NCI-H526 treated with DMSO at 0.1 percent for 48 hours (cell line): Measurements from ENCODE around the gene CKAP2.
A peak's percentile ranks its signal among the peaks of the same experiment; 100 is the strongest.
"Not testable (repeated sequence)": the region's sequence is repeated elsewhere in the genome, so short reads cannot be mapped to it uniquely, and the experiment has no call there.

ENCODE experiments used
- DNase-seq: peaks from one replicate; lab custom pipeline; 2025; lab: John Stamatoyannopoulos, UW

Gene CKAP2

DNA sequence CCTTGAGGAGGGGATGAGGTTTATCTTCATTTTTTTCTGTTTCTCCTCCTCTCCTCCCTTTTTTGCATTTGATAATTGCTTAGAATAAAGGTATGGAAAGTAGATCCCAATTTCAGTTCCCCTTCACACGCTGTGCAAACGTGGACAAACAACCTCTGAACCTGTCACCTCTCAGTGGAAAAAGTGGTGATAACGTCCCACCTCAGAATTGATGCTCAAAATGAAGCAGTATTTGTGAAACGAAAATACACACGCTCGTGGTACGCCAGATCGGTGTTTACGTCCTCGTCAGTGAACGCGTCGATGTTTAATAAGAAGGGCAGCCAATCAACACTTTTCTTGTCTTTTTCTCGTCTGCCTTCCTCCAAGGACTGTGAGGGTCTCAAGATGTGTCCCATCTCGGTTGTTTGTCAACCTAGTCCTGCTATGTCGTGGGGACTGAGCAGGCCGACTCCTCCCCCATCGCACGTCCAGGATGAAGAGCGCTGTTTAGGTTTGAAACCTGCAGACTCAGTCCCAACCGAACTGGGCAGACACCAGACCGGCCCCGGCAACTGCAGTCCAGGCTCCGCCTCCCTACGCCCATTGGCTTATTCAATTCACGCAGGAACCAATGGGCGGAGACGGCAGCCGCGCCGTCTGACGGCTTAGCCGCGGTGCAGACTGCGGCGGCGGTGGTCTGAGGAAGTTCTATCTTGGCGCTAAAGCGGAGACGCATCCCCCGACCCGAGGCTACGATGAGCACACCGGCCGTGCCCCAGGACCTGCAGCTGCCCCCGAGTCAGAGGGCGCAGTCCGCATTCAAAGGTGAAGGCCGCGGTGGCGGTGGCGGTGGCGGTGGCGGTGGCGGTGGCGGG is at the start of gene CKAP2:
CKAP2 (plus strand) TSS at position 659 of the 857 bp plus-strand sequence; CDS start at position 738, 79 bp downstream.
- peak; percentile 98 for DNase-seq

DNA sequence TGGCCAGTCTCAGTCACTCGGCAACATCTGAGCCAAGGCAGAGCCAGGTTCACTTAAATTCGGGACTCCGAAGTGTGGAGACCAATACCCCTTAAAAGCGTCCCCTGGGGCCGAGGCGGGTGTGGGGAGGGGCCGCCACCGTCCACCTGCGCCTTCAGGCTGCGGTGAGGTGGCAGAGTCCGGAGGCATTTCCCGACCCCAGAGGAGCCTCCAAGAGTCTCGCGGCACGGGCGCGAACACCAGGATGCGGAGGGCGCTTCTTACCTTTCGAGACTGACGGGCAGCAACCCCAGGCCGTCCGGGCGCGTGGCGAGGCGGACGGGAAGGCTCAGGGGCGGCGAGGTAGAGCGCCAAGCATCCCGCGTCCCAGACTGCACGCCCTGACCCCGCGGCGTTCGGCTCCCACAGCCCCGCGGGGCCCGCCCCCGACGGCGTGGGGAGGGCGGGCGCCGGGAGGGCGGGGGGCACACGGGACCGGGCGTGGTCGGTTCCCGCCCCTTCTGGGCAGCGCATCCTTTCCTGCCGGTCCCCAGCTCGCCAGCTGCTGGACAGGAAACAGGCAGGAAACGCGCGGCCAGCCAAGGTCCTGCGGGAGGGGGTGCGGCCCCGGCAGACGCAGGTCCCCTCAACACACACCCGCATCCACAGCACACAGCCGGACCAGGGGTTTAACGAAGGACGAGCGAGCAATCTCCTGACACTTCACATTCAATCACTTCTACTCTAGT is 49.3 kb upstream of the CKAP2 start, which contains the start of gene THSD1:
THSD1 (minus strand) TSS at position 406 of the 728 bp plus-strand sequence. CDS start 3,572 bp downstream, outside the sequence.
- DNase-seq, result peak; percentile 28

DNA sequence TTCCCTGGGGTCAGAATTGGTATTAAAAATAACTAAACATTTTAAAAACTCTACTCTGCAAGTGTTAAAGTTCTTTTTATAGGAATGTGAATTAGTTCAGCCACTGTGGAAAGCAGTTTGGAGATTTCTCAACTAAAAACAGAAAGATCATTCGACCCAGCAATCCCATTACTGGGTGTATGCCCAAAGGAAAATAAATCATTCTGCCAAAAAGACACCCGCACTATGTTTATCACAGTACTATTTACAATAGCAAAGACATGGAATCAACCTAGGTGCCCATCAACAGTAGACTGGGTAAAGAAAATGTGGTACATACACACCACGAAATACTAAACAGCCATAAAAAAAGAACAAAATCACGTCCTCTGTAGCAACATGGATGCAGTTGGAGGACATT is 48.6 kb upstream of the CKAP2 start:
- no peak for DNase-seq

- not testable (repeated sequence) for DNase-seq
Observed at GRCh38 chr13:52407436-52407835, 47.8 kb upstream of the CKAP2 start.

GRCh38 chr13:52408071-52408658 is 47.1 kb upstream of the CKAP2 start:
- not testable (repeated sequence) for DNase-seq

DNA sequence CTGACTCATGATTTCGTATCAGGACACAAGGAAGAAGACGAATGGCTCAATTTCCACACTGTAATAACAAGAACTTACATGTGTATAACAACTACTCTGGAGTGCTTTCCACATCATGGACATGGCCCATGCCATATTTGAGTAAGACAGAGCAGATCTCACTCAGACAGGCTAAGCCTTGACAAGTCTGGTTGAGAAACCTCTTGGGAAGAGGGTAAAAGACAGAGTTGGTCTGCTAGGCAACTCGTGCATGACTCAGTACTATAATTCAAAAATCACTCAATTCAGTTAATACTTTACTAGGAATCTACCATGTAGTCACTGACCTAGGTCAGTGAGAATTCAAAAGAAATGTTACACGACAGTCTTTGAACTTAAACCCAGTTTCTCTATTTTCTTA is 43.6 kb upstream of the CKAP2 start:
- DNase-seq, result no peak

DNA sequence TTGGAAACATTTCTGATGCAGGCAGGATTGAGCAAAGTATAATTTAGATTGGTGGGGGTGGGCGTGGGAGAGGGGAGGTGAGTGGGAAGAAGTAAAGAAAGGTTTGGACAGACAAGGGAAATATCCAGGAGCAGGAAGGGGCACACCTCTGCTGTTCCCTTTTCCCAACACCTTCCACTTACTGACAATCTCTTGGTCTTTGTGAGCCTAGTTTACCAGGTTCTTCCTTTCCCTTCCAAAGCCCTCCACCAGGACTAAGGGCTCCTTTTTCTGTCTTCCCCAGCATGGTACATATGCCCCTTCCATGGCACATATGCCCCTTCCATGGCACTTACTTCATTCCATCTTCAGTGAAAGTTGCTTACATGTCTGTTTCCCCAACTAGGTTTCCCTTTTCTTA is 43.1 kb upstream of the CKAP2 start:
- DNase-seq, result no peak

DNA sequence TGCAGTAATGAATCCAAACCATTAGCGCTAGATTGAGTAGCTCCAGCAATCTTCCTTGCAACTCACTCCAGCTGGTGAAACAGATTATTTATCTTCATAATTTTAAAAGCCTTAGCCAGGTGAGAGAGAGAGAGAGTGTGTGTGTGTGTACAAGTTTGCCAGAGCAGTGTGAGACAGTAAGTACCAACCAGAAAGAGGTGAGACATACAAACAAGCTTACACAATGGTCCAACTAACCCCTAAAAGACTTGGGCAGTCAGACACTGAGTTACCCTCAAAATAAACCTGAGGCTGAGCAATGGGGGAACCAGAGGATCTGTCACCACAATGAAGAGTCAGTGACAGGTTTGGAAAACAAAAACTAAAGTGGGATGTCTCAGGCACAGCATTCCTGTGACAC is 41.2 kb upstream of the CKAP2 start:
- no peak for DNase-seq

DNA sequence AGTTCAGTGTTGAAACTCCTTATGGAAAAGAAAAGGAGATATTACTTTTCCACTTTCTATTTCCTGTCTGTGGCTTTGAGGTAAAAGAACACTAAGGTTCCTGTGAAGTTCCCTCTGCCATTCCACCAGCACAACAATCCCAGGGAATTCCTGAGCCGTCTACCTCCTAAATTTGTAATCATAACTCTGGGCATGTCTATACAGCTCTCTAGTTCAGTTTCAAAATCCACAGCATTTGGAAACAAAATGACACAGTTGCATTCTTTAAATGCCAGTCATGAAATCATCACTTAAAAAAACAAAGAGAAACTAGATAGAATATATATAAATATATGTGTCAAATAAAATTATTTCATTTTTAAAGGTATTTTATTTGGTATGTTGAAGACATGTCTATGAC is 40.3 kb upstream of the CKAP2 start:
- DNase-seq, result no peak

DNA sequence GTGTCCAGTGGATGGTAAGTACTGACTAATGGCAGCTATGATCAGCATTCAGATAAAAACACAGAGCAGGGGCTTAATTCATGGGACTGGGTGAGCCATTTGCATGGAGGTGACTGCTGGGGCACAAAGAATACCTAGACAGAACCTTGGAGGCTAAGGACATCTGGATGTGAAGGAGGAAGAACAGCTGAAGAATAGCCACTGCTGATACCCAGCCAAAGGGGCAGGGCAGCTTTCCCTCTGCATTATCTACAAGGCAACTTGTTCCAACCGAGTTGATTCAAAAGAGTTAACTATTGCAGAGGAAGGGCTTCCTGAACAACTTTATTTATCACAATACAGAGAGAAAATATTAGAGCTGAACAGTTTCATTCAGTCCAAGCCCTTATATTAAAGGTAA is 36.2 kb upstream of the CKAP2 start:
- DNase-seq, result no peak

DNA sequence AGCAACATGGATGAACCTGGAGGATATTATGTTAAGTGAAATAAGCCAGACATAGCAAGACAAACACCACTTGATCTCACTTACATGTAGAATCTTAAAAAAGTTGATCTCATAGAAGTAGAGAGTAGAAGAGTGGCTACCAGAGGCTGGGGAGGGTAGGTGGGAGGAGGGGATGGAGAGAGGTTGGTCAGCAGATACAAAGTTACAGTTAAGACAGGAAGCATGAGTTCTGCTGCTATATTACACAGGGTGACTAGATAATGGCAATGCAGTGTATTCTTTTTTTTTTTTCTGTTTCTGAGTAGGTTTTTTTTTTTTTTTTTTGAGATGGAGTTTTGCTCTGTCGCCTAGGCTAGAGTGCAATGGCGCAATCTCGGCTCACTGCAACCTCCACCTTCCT is 34.1 kb upstream of the CKAP2 start:
- DNase-seq, result no peak

DNA sequence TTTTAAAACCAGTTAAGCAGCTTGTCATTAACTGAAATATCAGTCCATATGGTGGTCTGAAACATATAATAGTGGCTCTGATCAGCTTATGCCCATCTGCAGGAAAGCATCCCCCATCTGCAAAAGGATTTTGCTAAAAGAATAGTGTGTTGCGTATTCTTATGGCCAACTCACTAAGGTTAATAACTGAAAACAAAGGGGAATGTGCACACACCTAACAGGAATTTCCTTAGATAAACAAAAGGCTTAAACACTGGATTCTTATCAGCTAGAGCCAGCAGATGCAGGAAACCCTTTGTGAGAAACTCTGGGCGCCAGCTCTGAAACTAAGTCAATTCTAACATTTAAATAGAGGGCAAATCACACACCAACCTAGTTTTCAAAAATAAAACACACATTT is 27.0 kb upstream of the CKAP2 start:
- peak; percentile 99 for DNase-seq

DNA sequence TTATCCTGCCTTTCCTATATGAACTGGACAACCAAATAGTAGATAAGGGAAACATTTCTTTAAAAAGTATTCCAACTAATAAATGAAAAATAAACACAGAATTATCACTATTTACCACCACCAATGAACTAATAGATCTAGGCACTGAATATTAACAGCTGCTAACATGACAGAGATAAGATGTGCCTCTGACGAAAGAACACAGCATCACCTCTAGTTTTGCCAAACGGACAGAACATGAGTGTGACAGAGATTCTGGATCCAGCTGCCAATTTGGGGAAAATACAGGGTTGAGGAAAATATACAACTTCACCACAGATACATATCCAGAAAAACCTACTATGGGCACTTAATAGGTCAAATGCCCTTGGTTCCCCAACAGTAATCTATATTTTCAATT is 22.8 kb upstream of the CKAP2 start:
- no peak for DNase-seq

- no peak for DNase-seq
Observed at GRCh38 chr13:52446265-52446664, 9.0 kb upstream of the CKAP2 start.

DNA sequence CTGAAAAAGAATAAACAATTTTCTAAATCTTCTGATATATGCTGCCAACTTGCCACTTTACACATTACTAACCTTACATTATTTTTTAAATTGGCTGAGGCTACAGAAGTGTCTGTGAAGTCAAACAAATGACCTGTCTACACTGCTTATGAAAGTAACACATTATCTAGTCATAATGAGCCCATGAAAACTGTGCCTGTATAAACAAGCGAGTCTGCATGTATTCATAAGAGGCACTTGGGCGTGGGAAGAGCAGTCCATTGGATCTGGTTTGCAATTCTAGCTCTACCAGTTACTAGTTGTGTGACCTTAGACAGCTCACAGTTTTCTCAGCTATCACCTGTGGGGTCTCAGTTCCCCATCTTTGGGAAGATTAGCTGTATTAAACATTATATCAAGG is 7.9 kb upstream of the CKAP2 start:
- peak; percentile 43 for DNase-seq

DNA sequence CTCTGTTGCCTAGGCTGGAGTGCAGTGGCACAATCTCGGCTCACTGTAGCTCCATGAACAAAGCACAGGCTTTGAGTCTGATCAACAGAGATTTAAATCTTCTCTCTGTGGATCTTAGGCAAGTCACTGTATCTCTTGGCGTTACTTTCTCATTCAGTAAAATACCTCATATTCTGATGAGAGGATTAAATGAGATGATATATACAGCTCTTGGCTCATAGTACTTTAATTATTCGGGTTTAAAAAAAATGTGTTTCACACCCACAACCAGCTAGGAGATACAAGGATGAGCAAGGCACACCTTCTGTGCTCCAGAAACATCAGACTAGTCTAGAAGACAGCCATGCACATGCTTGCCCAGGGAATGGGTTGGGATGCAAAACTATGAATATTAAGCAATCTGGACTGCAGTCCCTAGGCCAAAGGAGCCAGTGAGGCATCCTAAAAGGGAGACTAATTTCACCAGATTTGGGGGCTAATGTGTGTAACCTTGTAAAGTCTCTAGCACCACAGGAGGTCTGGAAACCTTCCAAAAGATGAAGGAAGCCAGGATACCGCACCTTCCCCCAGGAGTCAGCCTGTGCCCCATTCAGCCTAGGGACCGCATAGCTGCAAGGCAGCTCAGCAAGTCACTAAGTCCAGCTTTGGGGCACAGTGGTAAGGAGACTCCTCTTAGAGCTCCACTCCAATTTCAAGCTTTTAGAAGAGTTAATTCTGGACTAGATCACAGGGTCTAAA is 7.3 kb upstream of the CKAP2 start:
- no peak for DNase-seq

DNA sequence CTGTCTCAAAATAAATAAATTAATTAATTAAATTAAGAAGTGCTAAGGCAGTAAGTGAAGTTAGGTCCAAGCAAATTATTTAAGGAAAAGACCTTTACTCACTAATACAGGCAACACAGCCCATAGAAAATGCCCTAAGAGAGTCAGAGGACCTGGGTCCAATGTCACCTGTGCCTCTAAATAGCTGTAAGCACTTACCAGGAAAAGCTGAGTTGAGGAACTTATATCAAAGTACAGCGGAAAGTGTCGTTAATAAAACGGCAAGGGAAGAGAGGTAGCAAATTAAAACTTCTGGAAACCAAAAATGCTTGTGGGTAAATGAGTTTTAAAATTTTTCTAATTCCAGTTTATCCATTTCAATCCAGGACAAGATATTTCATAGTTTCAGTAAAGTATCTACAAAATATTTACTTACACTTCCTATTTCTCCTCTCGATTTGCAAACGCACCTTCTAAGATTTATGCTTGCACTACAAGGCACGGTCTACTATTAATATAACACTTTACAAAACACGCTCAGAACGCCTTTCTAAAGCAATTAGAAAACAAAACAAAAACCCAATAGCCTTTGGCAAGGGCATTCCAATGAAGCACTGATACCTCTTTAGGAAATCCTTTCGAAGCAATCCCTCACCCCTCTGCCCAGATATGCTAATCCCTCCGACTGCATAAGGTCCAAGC is 5.8 kb upstream of the CKAP2 start:
- peak; percentile 63 for DNase-seq

GRCh38 chr13:52450012-52450792 is 5.1 kb upstream of the CKAP2 start, which contains the start of gene VPS36:
VPS36 (minus strand) TSS chr13:52450634; CDS start chr13:52450594, 40 bp downstream.
- peak; percentile 95 for DNase-seq

DNA sequence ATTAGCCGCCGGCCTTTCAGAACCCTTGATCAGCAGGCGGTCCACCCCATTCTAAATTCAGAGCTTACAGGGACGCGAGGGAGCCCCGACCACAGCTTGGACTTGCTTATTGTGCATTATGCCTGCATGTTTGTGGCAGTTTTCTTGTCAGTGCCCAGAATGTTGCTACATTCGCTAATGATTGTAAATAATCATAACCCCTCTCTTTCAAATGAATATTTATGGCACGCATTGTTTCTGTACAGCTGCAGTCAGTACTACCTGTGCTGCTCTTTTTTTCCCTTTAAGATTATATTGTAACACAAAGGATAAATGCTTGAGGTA is 4.5 kb upstream of the CKAP2 start:
- DNase-seq, result no peak

GRCh38 chr13:52451135-52451804 is 4.0 kb upstream of the CKAP2 start:
- DNase-seq, result no peak
